Breast epithelium (tissue), 3 donors: ENCODE data around the gene FOXF1.
A peak's percentile ranks its signal among the peaks of the same experiment; 100 is the strongest.

ENCODE experiments used
- CTCF ChIP-seq, 3 donors: fragments of 450-650 bp; IDR thresholded peaks; one replicate each; pipeline ENCODE4 v1.5.1; 2016 to 2017; ENCODE audit warnings: antibody characterized with exemption in 3 of 3, mild to moderate bottlenecking in 3 of 3, moderate library complexity in 3 of 3
- POLR2A ChIP-seq: fragments of 450-650 bp; IDR thresholded peaks from one replicate; pipeline ENCODE4 v1.6.1; 2016; ENCODE audit warnings: antibody characterized with exemption, mild to moderate bottlenecking, moderate library complexity
- POLR2AphosphoS5 ChIP-seq, 3 donors: sonication (generic); formaldehyde crosslinking; IDR thresholded peaks; one replicate each; pipeline ENCODE4 v1.6.1; 2017; ENCODE audit warnings: antibody characterized with exemption in 3 of 3

- TF ChIP-seq CTCF (IDR thresholded peaks at IDR 0.05) (peak in 1 of 3 donors; percentile 8), POLR2A (no peak), POLR2AphosphoS5 (IDR thresholded peaks at IDR 0.05) (peak; percentile 74 to 94 (median 78))
Observed at GRCh38 chr16:86554917-86555703, 44.8 kb downstream of the FOXF1 start, which contains the start of gene MTHFSD.
